Right renal cortex interstitium (tissue), 3 donors: Measurements from ENCODE around the gene NOS2. TPM values are rescaled to one million over a fixed set of nuclear protein-coding genes. Genes with fewer than 3 reads are reported as not detected.
"Not testable (repeated sequence)": the region's sequence is repeated elsewhere in the genome, so short reads cannot be mapped to it uniquely, and the experiment has no call there.

ENCODE experiments used
- DNase-seq, 3 donors: peaks; one replicate each; pipeline ENCODE4 v3.0.0-alpha.2; 2013; ENCODE audit warnings: low read depth in 3 of 3, low spot score in 2 of 3
- polyA plus RNA-seq, 3 donors: library from polyadenylated mRNA; unstranded; fragments of 120-200 nt; gene quantifications; one replicate each; pipeline ENCODE4 v1.2.1, GENCODE V29; 2013; ENCODE audit not compliant: insufficient read length in 3 of 3

Gene NOS2
- polyA plus RNA-seq, 3 donors: 1.8 to 2.6 (median 1.8) TPM

- DNase-seq: no peak
Observed at GRCh38 chr17:27759528-27759927, 40.8 kb downstream of the NOS2 start.

DNA sequence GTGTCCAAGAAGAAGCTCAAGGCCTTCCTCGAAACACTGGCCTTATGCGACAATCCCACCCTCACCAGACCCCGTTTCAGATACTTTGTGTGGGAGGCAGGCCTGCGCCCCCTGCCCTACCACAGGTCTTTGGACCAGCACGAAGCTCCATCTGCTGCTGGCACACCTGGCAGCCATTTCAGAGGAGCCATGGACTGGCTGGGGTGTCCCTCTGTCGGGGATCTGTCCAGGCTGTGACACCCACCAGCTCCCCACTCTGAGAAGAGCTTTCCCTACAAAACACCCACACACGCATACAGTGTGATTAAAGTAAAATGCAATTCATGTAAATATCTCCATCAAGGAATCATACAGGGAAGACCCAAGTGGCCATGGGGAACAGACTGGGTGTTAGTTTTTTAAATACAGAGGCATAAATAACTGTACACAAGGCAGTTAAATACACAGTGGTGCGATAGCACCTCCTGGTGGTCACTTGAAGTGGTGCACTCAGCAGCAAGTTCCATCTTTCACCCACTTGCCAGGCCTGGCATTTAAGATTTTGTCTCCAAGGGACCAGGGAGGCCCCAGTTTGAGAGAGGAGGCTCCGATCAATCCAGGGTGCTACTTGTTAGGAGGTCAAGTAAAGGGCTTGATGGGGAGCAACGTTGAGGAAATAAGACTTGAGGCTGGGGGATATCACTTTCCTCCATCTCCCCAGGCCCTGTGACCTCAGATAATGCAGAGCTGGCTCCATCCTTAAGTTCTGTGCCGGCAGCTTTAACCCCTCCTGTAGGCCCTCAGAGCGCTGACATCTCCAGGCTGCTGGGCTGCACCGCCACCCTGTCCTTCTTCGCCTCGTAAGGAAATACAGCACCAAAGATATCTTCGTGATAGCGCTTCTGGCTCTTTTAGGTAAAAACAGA lies 43.6 kb downstream of the NOS2 start:
- peak in 1 of 3 donors; percentile 13 for DNase-seq

GRCh38 chr17:27755706-27756466 lies 44.4 kb downstream of the NOS2 start:
- DNase-seq: no peak

DNA sequence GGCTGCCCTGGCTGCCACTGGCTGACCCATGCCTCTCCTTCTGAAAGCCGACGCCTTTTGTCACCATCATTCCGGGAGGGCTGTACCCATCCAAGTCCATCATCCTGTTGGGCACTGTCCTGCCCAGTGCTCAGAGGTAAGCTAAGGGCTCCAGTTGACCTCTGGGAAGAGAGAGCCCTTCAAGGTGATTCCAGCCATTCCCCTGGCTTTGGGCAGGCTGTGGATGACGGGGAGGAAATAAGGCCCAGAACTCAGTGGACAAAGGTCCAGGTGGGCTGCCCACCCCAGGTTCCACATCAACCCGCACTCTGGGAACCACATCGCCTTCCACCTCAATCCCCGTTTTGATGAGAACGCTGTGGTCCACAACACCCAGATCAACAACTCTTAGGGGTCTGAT lies 45.8 kb downstream of the NOS2 start:
- no peak for DNase-seq

DNA sequence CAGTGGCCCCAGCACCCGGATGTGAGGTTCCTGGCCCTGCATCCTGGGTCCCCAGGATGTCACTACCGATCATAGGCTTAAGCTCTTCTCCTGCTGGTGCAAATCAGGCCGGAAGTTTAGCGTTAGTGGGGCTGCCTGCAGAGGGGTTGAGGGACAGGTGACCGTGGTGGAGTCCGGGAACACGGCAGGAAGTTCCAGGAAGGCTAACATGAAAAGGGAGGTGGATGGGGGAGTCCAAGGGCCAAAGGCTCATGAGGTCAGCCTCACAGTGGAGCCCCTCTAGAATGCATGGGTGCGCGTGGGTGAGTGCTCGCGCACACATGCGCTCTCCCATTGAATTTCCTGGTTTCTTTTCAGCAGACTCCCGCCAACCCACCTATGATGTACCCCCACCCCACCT lies 46.6 kb downstream of the NOS2 start:
- not testable (repeated sequence) for DNase-seq

GRCh38 chr17:27752831-27753619 lies 47.3 kb downstream of the NOS2 start:
- not testable (repeated sequence) for DNase-seq

DNA sequence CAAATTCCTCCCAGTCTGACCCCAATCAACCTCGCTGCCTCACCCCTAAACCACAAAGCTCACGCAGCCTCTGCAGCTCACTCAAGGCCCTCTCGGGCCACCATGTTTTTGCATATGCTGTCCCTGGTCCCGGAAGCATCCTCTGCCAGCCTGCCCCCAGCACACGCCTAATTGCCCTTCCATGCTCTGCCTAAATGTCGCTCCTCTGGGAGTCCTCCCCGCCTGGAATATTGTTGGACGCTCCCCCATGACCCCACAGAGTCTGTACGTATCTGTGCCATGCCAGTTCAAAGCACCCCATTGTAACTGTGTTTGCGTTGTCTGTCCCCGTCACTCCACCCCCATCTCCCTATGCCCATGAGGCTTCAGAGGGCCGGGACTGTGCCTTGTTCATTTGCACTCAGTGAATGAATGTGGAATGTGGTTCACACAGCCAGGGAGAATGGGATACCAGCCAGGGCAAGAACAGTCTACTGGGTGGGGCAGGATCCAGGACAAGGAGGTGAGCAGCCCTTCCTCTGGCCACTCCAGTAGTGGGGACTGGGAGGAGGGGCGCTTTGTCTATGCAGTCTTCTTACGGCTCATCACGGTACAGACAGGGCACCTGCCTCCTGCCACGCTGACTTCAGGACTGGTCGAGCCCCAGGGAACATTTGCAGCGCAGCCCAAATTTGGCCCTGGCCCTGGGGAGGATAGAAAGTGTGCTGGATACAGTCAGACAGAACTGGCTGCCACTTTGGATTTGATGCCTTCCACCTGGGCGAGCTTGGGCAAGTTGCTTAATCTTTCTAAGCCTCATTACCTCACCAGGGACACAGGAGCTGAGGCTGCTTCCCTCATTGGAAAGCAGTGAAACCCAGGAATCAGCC lies 48.5 kb downstream of the NOS2 start:
- no peak for DNase-seq

GRCh38 chr17:27751166-27751565 lies 49.2 kb downstream of the NOS2 start:
- DNase-seq: no peak

GRCh38 chr17:27749562-27750150 lies 50.7 kb downstream of the NOS2 start:
- DNase-seq: not testable (repeated sequence)

- DNase-seq: no peak
Observed at GRCh38 chr17:27748360-27748825, 51.9 kb downstream of the NOS2 start.

DNA sequence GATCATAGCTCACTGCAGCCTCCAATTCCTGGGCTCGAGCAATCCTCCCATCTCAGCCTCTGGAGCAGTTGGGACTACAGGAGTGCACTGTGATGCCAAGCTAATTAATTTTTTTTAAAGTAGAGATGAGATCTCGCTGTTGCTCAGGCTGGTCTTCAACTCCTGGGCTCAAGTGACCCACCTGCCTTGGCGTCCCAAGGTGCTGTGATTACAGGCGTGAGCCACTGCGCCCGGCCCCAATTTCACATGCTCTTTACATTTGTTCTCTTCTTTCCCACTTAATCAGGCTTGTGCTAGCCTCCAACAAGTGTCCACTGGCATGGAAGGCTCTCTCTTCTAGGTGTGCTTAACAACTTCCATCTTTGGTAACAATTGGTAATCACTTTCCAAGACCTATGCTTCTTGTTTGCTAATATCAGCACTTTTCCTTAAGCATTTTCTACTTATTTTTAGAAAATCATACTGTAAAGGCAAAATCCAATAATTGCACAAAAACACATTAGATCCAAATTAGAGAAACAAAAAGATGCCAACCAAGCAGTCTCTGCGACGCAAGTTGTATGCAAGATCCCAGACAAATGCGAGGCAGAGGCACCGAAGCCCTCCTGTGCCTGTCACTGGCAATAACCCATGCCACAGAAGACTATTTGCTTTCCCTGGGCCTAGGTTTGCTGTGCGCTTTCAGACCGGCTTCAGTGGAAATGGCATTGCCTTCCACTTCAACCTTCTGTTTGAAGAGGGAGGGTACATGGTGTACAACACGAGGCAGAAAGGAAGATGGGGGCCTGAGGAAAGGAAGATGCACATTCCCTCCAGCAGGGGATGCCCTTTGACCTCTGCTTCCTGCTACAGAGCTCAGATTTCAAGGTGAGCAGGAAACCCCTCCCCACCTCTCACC lies 52.6 kb downstream of the NOS2 start:
- DNase-seq: no peak

DNA sequence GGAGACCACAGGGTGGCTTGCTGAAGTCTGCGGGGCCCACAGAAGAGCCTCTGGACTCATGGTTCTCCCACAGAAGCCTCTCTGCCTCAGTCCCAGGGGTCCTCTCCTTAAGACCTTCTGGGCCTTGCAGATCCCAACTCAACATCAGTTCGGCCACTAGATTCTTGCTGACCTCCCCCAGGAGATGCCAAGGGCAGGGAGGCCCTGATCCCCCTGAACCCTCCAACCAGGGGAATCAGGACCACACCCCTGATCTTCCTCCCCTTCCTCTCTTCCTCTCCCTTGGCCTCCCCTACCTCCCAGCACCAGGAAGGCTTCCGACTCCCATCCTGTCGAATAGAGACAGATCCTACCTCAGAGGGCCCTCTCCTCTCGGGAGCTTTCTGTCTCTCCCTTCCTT lies 53.4 kb downstream of the NOS2 start:
- DNase-seq: no peak

GRCh38 chr17:27746320-27746719 lies 54.0 kb downstream of the NOS2 start:
- not testable (repeated sequence) for DNase-seq

- not testable (repeated sequence) for DNase-seq
Observed at GRCh38 chr17:27745207-27745830, 55.0 kb downstream of the NOS2 start.

DNA sequence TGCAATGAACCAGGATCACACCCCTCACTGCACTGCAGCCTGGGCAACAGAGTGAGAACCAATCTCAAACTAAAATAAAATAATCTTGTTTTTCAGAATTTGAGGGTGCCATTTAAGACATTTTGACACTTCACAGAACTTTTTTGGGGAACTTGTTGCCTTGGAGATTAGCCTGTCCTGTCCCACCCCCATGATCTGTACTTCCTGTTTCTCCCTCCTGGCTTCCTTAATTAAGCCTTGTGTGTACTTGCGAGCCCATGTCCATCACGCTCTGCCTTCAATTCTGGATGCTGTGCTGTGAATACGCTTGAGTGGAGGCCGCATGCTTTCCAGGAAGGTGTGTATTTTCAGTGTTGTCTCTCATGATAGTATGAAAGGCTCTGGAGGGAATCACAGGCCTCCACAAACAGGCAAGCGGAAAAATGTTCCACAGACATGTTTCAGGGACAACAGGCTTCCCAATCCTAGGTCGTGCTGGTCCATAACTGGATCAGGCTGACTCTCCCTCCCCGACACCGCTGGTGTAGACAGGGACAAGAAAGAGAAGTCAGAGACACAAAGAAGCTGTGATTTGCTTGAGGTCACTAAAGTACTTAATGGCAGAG lies 56.9 kb downstream of the NOS2 start:
- DNase-seq: no peak

- DNase-seq: no peak
Observed at GRCh38 chr17:27741971-27742575, 58.3 kb downstream of the NOS2 start.

GRCh38 chr17:27741361-27741861 lies 58.9 kb downstream of the NOS2 start:
- no peak for DNase-seq
